NCI-H2081 treated with DMSO at 0.1 percent for 48 hours (cell line): ENCODE data around the gene THOP1.
"Not testable (repeated sequence)": the region's sequence is repeated elsewhere in the genome, so short reads cannot be mapped to it uniquely, and the experiment has no call there.

Experiments
- DNase-seq: peaks from one replicate; lab custom pipeline; 2025; lab: John Stamatoyannopoulos, UW

THOP1 gene

GRCh38 chr19:2782936-2783780, 2.1 kb upstream of the THOP1 start, which contains the start of gene SGTA:
Gene SGTA (minus strand): TSS chr19:2783273. CDS start chr19:2769068, 14,205 bp downstream.
- DNase-seq, result peak; percentile 96

- no peak for DNase-seq
Measured at GRCh38 chr19:2783781-2784145, 1.5 kb upstream of the THOP1 start.

GRCh38 chr19:2787115-2787514, 1.8 kb downstream of the THOP1 start:
- no peak for DNase-seq

GRCh38 chr19:2788237-2788636, 2.9 kb downstream of the THOP1 start:
- DNase-seq, result no peak

- no peak for DNase-seq
Measured at GRCh38 chr19:2790194-2790556, 4.9 kb downstream of the THOP1 start.

GRCh38 chr19:2790557-2791271, 5.4 kb downstream of the THOP1 start:
- no peak for DNase-seq

- no peak for DNase-seq
Measured at GRCh38 chr19:2791440-2791839, 6.1 kb downstream of the THOP1 start.

- no peak for DNase-seq
Measured at GRCh38 chr19:2791876-2792275, 6.6 kb downstream of the THOP1 start.

GRCh38 chr19:2792666-2793065, 7.4 kb downstream of the THOP1 start:
- not testable (repeated sequence) for DNase-seq

- DNase-seq, result no peak
Measured at GRCh38 chr19:2793126-2793525, 7.8 kb downstream of the THOP1 start.

GRCh38 chr19:2793577-2793976, 8.3 kb downstream of the THOP1 start:
- DNase-seq, result no peak

- no peak for DNase-seq
Measured at GRCh38 chr19:2795827-2796658, 10.7 kb downstream of the THOP1 start.

GRCh38 chr19:2796659-2797266, 11.5 kb downstream of the THOP1 start:
- DNase-seq, result no peak

GRCh38 chr19:2797280-2797679, 12.0 kb downstream of the THOP1 start:
- no peak for DNase-seq

- no peak for DNase-seq
Measured at GRCh38 chr19:2798158-2798685, 12.9 kb downstream of the THOP1 start.

GRCh38 chr19:2798733-2799132, 13.4 kb downstream of the THOP1 start:
- DNase-seq, result no peak

- DNase-seq, result no peak
Measured at GRCh38 chr19:2799273-2800020, 14.1 kb downstream of the THOP1 start.

GRCh38 chr19:2800506-2800905, 15.2 kb downstream of the THOP1 start:
- no peak for DNase-seq

- no peak for DNase-seq
Measured at GRCh38 chr19:2802826-2803225, 17.5 kb downstream of the THOP1 start.

GRCh38 chr19:2803486-2804155, 18.3 kb downstream of the THOP1 start:
- no peak for DNase-seq
